Osteoblast (primary cell): ENCODE results near the gene LCNL1. TPM values are rescaled to one million over a fixed set of nuclear protein-coding genes. Genes with fewer than 3 reads are reported as not detected.

Experiments used
- DNase-seq: peaks from one replicate; pipeline ENCODE4 v3.0.0; 2011; ENCODE audit warnings: low spot score, mixed read lengths; ENCODE audit not compliant: insufficient read length; ENCODE audit errors: missing footprints
- H2AFZ ChIP-seq: 2 replicates; pipeline ENCODE4 v1.6.0; 2011; ENCODE audit warnings: mild to moderate bottlenecking, low read length
- H3K27ac ChIP-seq: 2 replicates; pipeline ENCODE4 v1.5.1; 2011; ENCODE audit warnings: mild to moderate bottlenecking, low read depth, low read length, moderate library complexity
- H3K27me3 ChIP-seq: 2 replicates; pipeline ENCODE4 v1.6.0; 2012; ENCODE audit warnings: mild to moderate bottlenecking, control low read depth, inconsistent platforms, low read length, moderate library complexity; ENCODE audit not compliant: insufficient read depth
- H3K36me3 ChIP-seq: 2 replicates; pipeline ENCODE4 v1.5.1; 2011; ENCODE audit warnings: mild to moderate bottlenecking, low read length, control low read depth, moderate library complexity; ENCODE audit not compliant: insufficient read depth
- H3K4me1 ChIP-seq: 2 replicates; pipeline ENCODE4 v1.5.1; 2011; ENCODE audit warnings: mild to moderate bottlenecking, low read length, control low read depth, moderate library complexity; ENCODE audit not compliant: insufficient read depth
- H3K4me2 ChIP-seq: 2 replicates; pipeline ENCODE4 v1.6.0; 2011; ENCODE audit warnings: mild to moderate bottlenecking, low read length; ENCODE audit not compliant: insufficient read depth
- H3K4me3 ChIP-seq: fragments of 200-600 bp; sonication (generic); 3 replicates; pipeline ENCODE4 v1.5.1; 2012; ENCODE audit warnings: mild to moderate bottlenecking, low read length, inconsistent platforms; ENCODE audit not compliant: insufficient read depth
- H3K79me2 ChIP-seq: 2 replicates; pipeline ENCODE4 v1.6.0; 2012; ENCODE audit warnings: mild to moderate bottlenecking, low read length, control low read depth, inconsistent platforms; ENCODE audit not compliant: insufficient read depth
- H3K9me3 ChIP-seq: 2 replicates; pipeline ENCODE4 v1.5.1; 2011; ENCODE audit warnings: low read depth, low read length, control low read depth
- H4K20me1 ChIP-seq: 2 replicates; pipeline ENCODE4 v1.6.0; 2012; ENCODE audit warnings: mild to moderate bottlenecking, low read length, control low read depth; ENCODE audit not compliant: insufficient read depth
- CTCF ChIP-seq: IDR thresholded peaks from 2 replicates; pipeline ENCODE4 v1.5.1; 2011; ENCODE audit warnings: mild to moderate bottlenecking, low read depth, low read length, moderate library complexity; ENCODE audit errors: extremely low read depth
- total RNA-seq: library from RNA; depleted of rRNA; stranded (reverse); fragments of >200 nt; gene quantifications from 2 replicates; pipeline ENCODE4 v1.2.3, GENCODE V29; 2012

LCNL1 gene
- total RNA-seq, 1 donor, result 5.4 TPM

- peak; percentile 96 for DNase-seq
- no peak for TF ChIP-seq CTCF
- Histone ChIP-seq H4K20me1 (no peaks in the 10 kb centered on the region), H3K4me2 (no peak overlapping the region), H3K27me3 (peaks cover 2% of the 10 kb centered on the region), H3K79me2 (no peaks in the 10 kb centered on the region), H3K36me3 (no peaks in the 10 kb centered on the region), H3K4me1 (no peaks in the 10 kb centered on the region), H3K9me3 (no peaks in the 10 kb centered on the region), H3K27ac (no peak overlapping the region), H2AFZ (no peak overlapping the region), H3K4me3 (no peak overlapping the region)
These were observed 21.3 kb upstream of the LCNL1 start for GRCh38 chr9:136961279-136962065.

- Histone ChIP-seq H3K27ac (no peak overlapping the region), H3K27me3 (peaks cover 2% of the 10 kb centered on the region), H3K79me2 (no peaks in the 10 kb centered on the region), H2AFZ (no peak overlapping the region), H3K4me2 (no peak overlapping the region), H3K4me1 (no peaks in the 10 kb centered on the region), H3K9me3 (no peaks in the 10 kb centered on the region), H3K36me3 (no peaks in the 10 kb centered on the region), H3K4me3 (no peak overlapping the region), H4K20me1 (no peaks in the 10 kb centered on the region)
- no peak for TF ChIP-seq CTCF
- DNase-seq, result no peak
These were observed 20.6 kb upstream of the LCNL1 start for GRCh38 chr9:136962163-136962562.

GRCh38 chr9:136962701-136963248 lies 20.0 kb upstream of the LCNL1 start:
- TF ChIP-seq CTCF, result no peak
- H3K4me3 ChIP-seq, result no peak overlapping the region
- H3K79me2 ChIP-seq, result no peaks in the 10 kb centered on the region
- H3K36me3 ChIP-seq, result no peaks in the 10 kb centered on the region
- no peak overlapping the region for H3K4me2 ChIP-seq
- H3K27ac ChIP-seq, result no peak overlapping the region
- DNase-seq, result no peak
- no peak overlapping the region for H2AFZ ChIP-seq
- H4K20me1 ChIP-seq, result no peaks in the 10 kb centered on the region
- peaks cover 2% of the 10 kb centered on the region for H3K27me3 ChIP-seq
- H3K9me3 ChIP-seq, result no peaks in the 10 kb centered on the region
- H3K4me1 ChIP-seq, result no peaks in the 10 kb centered on the region

GRCh38 chr9:136963341-136963740 lies 19.5 kb upstream of the LCNL1 start:
- H3K4me3 ChIP-seq, result no peak overlapping the region
- H3K36me3 ChIP-seq, result no peaks in the 10 kb centered on the region
- TF ChIP-seq CTCF, result no peak
- H3K79me2 ChIP-seq, result no peaks in the 10 kb centered on the region
- no peaks in the 10 kb centered on the region for H3K9me3 ChIP-seq
- no peak overlapping the region for H2AFZ ChIP-seq
- peaks cover 2% of the 10 kb centered on the region for H3K27me3 ChIP-seq
- H3K27ac ChIP-seq, result no peak overlapping the region
- no peak for DNase-seq
- no peaks in the 10 kb centered on the region for H3K4me1 ChIP-seq
- H4K20me1 ChIP-seq, result no peaks in the 10 kb centered on the region
- H3K4me2 ChIP-seq, result no peak overlapping the region
